OCI-LY3 (cell line): ENCODE measurements around the gene PGRMC1.
"Not testable (repeated sequence)": the region's sequence is repeated elsewhere in the genome, so short reads cannot be mapped to it uniquely, and the experiment has no call there.

Experiments
- H2AFZ ChIP-seq: fragments of 200-600, 300-600 bp; shearing (Covaris generic); 2 replicates; pipeline ENCODE4 v1.6.0; 2014; ENCODE audit warnings: antibody characterized with exemption, low read depth, low read length
- H3K27ac ChIP-seq: fragments of 200-600, 300-600 bp; sonication (generic); 2 replicates; pipeline ENCODE4 v1.5.1; 2014; ENCODE audit warnings: mild to moderate bottlenecking, low read length, moderate library complexity, mixed read lengths
- H3K27me3 ChIP-seq: fragments of 200-600, 300-600 bp; sonication (generic); 2 replicates; pipeline ENCODE4 v1.6.1; 2014; ENCODE audit warnings: low read depth, low read length, mixed read lengths
- H3K36me3 ChIP-seq: fragments of 200-600, 300-600 bp; sonication (generic); replicated peaks from 2 replicates; pipeline ENCODE3; 2014; ENCODE audit warnings: low read depth, low read length, mixed read lengths
- H3K4me1 ChIP-seq: fragments of 300-600, 200-600 bp; sonication (generic); 2 replicates; pipeline ENCODE4 v1.6.1; 2014; ENCODE audit warnings: low read length, mixed read lengths
- H3K4me2 ChIP-seq: fragments of 200-600, 300-600 bp; sonication (generic); 2 replicates; pipeline ENCODE4 v1.6.1; 2014; ENCODE audit warnings: low read length, mixed read lengths
- H3K4me3 ChIP-seq: fragments of 300-600, 200-600 bp; sonication (generic); 2 replicates; pipeline ENCODE4 v1.5.1; 2014; ENCODE audit warnings: antibody characterized with exemption, mild to moderate bottlenecking, low read length, moderate library complexity
- H3K79me2 ChIP-seq: fragments of 300-600, 200-600 bp; shearing (Covaris generic); 2 replicates; pipeline ENCODE4 v1.6.1; 2014; ENCODE audit warnings: mild to moderate bottlenecking, low read length, mixed read lengths
- H3K9ac ChIP-seq: fragments of 300-600, 200-600 bp; shearing (Covaris generic); 2 replicates; pipeline ENCODE4 v1.6.0; 2014; ENCODE audit warnings: mild to moderate bottlenecking, low read length, moderate library complexity
- H3K9me3 ChIP-seq: fragments of 200-600, 300-600 bp; shearing (Covaris generic); 2 replicates; pipeline ENCODE4 v1.6.1; 2014; ENCODE audit warnings: low read length, mixed read lengths; ENCODE audit not compliant: insufficient read depth
- H4K20me1 ChIP-seq: fragments of 200-600, 300-600 bp; sonication (generic); 2 replicates; pipeline ENCODE4 v1.6.1; 2016; ENCODE audit warnings: low read length, mixed read lengths; ENCODE audit not compliant: insufficient read depth
- CTCF ChIP-seq: fragments of 200-600, 300-600 bp; sonication (generic); IDR thresholded peaks from 2 replicates; pipeline ENCODE4 v1.5.1; 2014; ENCODE audit warnings: antibody characterized with exemption, low read length, low read depth
- EZH2phosphoT487 ChIP-seq: fragments of 200-600 bp; shearing (Covaris generic); IDR thresholded peaks from 2 replicates; pipeline ENCODE4 v1.6.1; 2018; ENCODE audit warnings: antibody characterized with exemption, mixed run types, low read depth

Gene PGRMC1

GRCh38 chrX:119272882-119273419, 36.9 kb downstream of the PGRMC1 start:
- no peaks in the 10 kb centered on the region for H3K36me3 ChIP-seq
- no peak overlapping the region for H3K4me3 ChIP-seq
- H3K9me3 ChIP-seq: no peaks in the 10 kb centered on the region
- no peaks in the 10 kb centered on the region for H4K20me1 ChIP-seq
- H3K27me3 ChIP-seq: no peaks in the 10 kb centered on the region
- no peaks in the 10 kb centered on the region for H3K4me1 ChIP-seq
- H2AFZ ChIP-seq: no peak overlapping the region
- H3K4me2 ChIP-seq: no peak overlapping the region
- H3K27ac ChIP-seq: no peak overlapping the region
- H3K9ac ChIP-seq: no peak overlapping the region
- no peaks in the 10 kb centered on the region for H3K79me2 ChIP-seq
- TF ChIP-seq CTCF (no peak), EZH2phosphoT487 (no peak)

GRCh38 chrX:119273420-119274192, 37.5 kb downstream of the PGRMC1 start:
- Histone ChIP-seq H3K4me3 (no peak overlapping the region), H4K20me1 (no peaks in the 10 kb centered on the region), H3K79me2 (no peaks in the 10 kb centered on the region), H3K27ac (no peak overlapping the region), H3K4me2 (no peak overlapping the region), H3K4me1 (no peaks in the 10 kb centered on the region), H3K9ac (no peak overlapping the region), H2AFZ (no peak overlapping the region), H3K36me3 (no peaks in the 10 kb centered on the region), H3K9me3 (no peaks in the 10 kb centered on the region), H3K27me3 (no peaks in the 10 kb centered on the region)
- TF ChIP-seq CTCF (no peak), EZH2phosphoT487 (no peak)

- not testable (repeated sequence) for H3K27me3 ChIP-seq
Observed at GRCh38 chrX:119282347-119282746, 46.3 kb downstream of the PGRMC1 start.

GRCh38 chrX:119288890-119289393, 52.9 kb downstream of the PGRMC1 start:
- H3K27ac ChIP-seq: no peak overlapping the region
- no peak overlapping the region for H3K9ac ChIP-seq
- H3K4me2 ChIP-seq: no peak overlapping the region
- H3K9me3 ChIP-seq: no peaks in the 10 kb centered on the region
- TF ChIP-seq EZH2phosphoT487 (no peak), CTCF (no peak)
- no peaks in the 10 kb centered on the region; the same call in 1 of the 2 replicates for H3K27me3 ChIP-seq
- H4K20me1 ChIP-seq: no peaks in the 10 kb centered on the region
- no peak overlapping the region for H3K4me3 ChIP-seq
- H3K79me2 ChIP-seq: no peaks in the 10 kb centered on the region
- H3K36me3 ChIP-seq: no peaks in the 10 kb centered on the region
- H2AFZ ChIP-seq: no peak overlapping the region
- no peaks in the 10 kb centered on the region for H3K4me1 ChIP-seq

More at GRCh38 chrX:119282347-119282746, 46.3 kb downstream of the PGRMC1 start:
- not testable (repeated sequence) for H3K79me2 ChIP-seq, H3K4me2 ChIP-seq, H3K27ac ChIP-seq, H3K36me3 ChIP-seq, H2AFZ ChIP-seq, H4K20me1 ChIP-seq, H3K4me3 ChIP-seq, H3K4me1 ChIP-seq, H3K9me3 ChIP-seq, H3K9ac ChIP-seq
